Stimulated activated CD4-positive, alpha-beta T cell treated with anti-CD3 and anti-CD28 coated beads, Interleukin-4, amount 100 ng/mL, for 4 hours (primary cell): Measurements from ENCODE around the gene HS3ST3A1.

Source experiments
- DNase-seq, 2 experiments: peaks; one replicate each; pipeline ENCODE4 v3.0.0-alpha.2; 2020

Gene HS3ST3A1

DNA sequence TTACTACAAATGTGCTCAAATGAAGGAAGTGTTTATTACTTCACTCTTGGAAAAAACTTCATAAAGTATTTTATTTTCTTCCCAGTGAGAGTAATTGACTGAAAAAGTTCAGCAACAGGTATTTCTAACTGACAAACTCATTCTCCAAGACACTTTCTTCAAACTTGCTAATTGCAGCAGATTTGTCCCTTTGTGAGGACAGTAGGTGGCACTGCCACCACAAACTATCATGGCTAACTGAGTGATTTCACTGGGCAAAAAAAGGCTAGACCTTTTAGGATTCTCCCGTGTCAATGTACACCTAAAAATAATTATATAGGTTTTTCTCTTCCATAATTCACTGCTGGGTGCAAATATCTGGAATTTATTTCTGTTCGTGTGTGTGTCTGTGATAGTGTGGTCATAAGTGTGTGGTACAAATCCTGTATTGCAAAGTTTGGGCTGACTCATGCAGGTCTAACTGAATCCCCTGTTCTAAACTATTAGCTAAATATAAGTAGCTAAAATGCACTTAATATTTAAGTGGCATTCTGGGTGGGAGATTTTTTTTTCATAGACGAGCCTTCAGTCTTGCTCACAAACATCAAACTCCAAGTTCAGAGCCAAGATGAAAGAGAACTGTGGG is 3.9 kb downstream of the HS3ST3A1 start:
- peak; percentile 9 to 23 for DNase-seq

- no peak for DNase-seq
These were observed 5.3 kb downstream of the HS3ST3A1 start for GRCh38 chr17:13596241-13596923.

GRCh38 chr17:13595599-13595899 is 6.2 kb downstream of the HS3ST3A1 start:
- DNase-seq, result no peak

DNA sequence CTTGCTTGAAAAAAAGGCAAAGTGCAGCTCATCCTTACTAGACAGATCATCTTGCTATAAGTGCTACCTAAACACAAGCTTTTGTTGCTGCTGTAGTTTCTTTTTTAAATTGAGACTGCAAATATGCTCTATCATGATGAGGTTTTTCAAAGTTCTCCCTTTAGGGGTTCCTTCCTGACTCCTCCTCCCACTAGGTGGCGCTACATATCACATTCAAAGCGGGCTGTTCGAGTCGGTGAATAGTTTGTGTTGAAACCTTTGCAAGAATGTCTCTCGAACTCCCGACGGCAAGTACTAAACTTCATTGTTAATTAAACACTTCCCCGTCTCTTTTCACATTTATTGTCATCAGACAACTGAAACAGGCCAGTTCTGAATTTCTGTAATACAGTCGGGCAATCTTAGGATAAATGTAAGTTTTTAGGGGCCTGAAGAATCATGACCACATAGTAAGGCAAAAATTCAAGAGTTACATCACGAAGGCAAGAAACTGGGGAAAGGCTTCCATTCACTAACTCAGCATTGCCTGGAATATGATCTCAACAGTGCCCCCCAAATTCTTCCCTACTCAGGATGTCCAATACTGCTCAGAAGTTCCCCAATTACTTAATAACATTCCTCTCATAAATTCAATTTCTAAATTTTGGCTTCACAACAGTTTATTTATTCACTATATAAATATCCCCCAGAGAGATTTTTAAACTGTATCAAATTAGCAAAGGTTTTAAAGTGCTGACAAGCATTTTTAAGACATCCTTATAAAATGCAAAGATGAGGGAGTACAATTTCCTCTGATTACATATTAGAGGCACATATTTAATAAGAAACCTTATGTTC is 6.7 kb downstream of the HS3ST3A1 start:
- DNase-seq, result peak; percentile 69 to 71

DNA sequence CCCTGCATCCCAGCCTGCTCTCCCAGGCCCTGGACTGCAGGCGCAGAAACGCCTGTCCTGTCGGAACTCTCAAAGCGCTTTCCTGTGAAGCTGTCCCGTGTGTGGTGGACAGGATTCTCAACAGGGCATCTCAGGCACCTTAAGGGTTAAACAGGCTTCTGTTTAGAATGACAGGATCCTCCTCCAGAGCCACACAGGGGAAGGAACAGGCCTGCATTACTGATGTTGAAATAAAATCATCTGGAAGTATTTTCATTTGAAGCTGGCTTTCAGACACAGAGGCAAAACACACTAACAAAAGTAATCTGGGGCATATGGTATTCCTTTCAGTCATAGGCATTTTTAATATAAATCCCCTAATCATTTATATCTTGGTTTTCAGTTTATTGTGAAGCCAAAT is 7.4 kb downstream of the HS3ST3A1 start:
- no peak for DNase-seq

DNA sequence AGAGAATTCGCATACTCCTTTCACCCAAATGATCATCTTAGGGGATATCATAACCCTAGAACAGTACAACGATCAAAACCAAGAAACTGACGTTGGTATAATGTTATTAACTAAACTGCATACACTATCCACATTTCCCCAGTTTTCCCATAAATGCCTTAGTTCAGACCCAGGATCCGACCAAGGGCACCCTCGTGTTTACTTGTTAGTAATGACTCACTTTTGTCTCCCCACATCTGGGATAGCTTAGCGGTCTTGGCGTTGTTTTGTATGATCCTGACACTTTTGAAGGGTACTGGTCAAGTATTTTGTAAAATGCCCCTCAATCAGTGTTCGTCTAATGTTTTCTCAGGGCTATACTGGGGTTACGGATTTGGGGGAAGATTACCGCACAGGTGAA is 8.0 kb downstream of the HS3ST3A1 start:
- no peak for DNase-seq

- DNase-seq, result no peak
These were observed 8.5 kb downstream of the HS3ST3A1 start for GRCh38 chr17:13593021-13593751.

DNA sequence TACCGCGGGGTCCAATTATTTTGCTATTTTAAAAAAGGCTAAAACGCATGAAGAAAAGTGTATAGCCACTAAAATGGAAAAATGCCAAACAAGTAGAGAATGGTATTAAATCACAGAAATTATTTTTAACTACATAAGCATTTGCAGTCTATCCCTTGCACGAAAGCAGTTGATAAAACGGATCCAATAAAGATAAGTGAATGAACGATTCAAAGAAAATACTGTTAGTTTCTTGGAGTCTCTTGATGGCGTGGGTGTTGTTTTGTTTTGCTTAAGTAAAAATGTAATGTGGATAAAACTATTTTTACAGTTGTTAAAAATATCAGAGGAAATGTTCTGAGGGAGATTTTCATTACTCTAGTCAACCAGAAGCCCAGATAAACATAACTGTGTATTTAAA is 9.3 kb downstream of the HS3ST3A1 start:
- no peak for DNase-seq

DNA sequence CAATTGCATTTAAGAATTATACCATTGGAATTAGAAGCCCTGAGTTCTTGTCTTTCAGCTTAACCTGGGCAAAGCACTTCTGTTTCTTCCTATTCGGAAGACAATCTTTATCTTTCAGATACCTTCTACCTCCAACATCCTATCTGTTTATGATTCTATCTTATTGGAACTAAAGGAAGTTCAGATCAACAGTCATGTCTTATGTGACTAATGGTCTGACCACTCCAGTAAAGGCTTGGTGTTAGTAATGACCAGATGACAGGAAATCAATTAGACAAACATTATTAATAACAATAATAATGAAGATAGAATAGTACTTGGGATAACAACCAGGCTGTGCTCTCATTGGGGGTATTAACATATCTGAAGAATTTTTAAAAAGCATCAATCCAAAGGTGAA is 11.3 kb downstream of the HS3ST3A1 start:
- DNase-seq, result no peak

DNA sequence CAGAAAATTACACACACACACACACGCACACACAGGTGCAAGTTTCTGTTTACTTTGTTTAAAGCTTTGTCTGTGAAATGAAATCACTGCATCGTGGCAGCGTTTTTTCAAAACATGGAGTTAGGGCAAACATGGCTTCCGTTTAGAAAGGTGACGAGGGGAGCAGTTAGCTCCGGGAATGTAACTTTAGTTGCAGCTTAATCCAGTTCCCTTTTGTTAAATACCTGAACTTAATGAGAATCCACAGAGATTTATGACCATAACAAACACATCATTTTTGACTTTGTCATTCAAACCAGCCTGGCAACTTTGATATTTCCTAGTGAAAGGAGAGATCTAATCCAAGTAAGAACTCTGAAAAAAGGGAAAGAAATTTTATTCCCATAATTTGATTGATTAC is 12.1 kb downstream of the HS3ST3A1 start:
- no peak for DNase-seq

DNA sequence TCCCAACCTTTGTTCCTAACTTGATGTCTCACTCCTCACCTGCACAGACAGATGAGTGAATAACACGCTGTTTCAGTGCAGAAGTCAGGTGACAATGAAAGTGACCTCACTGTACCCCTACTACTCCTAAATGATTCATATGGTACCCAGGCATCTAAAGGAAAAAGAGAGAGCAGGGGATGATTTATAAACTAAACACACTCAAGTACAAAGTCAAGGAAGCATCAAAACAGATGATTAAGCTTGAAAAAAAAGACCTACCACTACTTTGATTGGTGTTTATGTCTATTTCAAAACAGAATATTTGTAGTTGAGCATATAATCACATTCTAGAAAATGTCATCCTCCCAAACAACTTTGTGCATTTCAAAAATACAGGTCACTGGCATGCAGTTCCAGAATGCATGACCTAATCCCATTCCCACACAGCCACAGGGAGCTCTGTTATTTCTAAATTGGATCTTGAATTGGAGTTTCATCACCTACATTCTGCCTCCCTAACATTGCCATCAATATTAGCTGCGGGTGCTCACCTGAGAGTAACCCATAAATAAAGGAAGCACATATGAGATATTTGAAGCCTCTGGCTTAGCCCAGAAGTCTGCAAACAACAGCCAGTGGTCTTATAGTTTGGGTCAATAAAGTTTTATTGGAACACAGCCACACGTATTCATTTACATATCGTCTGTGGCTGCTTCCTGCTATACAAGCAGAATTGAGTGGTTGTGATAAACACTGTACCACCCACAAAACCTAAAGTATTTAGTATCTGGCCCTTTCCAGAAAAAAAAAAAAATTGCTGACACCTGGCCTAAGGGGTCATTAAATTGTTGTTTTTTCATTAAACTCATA is 14.0 kb downstream of the HS3ST3A1 start:
- DNase-seq, result no peak

DNA sequence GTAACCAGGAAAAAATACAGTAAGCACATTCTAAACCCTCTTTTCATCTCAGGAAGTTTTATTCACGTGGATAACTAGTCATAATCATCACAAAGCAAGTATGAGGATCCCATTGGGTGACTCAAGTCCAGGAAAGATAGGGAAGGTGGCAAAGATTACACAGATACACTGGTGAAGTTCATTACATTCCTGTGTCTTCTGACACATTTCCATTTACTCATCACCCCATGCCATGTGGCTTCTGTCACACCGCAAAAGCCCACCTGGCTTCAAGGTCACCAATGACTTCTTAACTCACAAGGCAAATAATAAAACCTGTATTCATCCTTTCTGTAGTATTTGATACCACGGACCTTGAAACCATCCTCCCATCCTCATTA is 17.0 kb downstream of the HS3ST3A1 start:
- DNase-seq, result no peak

DNA sequence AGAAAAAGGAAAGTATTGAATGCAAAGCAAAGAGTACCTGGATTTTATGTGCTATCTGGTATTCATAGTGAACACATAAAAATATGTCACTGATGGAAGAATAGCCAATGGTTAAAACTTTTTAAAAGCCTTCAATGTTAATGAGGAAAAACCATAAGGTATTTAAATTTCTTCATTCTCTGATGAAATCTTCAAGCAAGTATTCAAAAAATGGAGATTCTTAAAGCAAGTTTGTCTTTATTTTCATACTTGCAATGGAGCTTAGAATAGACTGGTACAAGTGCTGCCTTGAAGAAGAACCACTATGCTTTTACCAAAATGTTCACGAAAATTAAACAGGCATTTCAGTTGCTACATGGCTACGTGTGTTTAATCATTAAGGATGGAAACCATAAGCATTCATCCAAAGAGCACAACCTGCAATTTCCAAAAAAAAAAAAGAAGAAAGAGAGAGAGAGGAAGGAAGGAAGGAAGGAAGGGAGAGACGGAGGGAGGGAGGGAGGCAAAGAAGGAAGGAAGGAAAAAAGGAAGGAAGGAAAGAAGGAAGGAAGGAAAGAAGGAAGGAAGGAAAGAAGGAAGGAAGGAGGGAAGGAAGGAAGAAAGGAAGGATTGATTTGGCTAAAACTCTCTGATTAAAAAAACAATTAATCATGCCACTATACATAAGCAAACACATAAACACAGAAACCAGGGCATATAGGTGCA is 17.6 kb downstream of the HS3ST3A1 start:
- DNase-seq, result no peak

GRCh38 chr17:13582776-13583547 is 18.8 kb downstream of the HS3ST3A1 start:
- no peak for DNase-seq

DNA sequence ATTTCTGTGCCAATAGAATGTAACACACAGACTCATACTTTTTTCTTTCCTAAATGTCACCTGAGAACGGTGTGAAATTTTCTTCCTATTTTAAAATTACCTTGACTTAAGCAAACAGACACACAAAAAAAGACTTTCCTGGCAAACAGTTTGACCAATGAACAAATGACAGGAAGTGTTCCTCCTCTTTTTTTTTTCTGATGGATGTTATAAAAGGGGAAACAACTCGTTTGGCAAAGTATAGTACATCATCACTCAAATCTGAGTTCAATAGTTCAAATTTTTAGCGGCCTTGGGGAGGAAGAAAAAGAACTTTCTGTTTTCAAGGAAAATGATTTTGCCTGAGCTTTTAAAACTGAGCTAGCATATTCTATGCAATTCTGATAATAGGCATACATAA is 19.8 kb downstream of the HS3ST3A1 start:
- no peak for DNase-seq

DNA sequence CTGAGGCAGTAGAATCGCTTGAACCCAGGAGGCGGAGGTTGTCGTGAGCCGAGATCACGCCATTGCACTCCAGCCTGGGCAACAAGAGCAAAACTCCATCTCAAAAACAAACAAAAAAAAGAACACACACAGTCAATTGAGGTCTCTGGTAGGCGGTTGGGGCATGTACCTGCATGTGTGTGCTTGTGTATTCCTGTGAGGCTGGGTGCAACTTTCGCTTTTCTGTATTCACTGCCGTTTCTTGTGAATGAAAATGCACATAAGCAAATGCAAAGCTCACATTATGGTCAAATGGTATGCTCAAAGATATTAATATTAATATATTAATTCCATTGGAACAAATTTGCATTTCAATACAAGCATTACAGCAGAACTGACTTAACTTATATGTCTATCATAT is 20.9 kb downstream of the HS3ST3A1 start:
- no peak for DNase-seq

- no peak for DNase-seq
These were observed 24.8 kb downstream of the HS3ST3A1 start for GRCh38 chr17:13576661-13577526.

- no peak for DNase-seq
These were observed 25.8 kb downstream of the HS3ST3A1 start for GRCh38 chr17:13575922-13576419.

DNA sequence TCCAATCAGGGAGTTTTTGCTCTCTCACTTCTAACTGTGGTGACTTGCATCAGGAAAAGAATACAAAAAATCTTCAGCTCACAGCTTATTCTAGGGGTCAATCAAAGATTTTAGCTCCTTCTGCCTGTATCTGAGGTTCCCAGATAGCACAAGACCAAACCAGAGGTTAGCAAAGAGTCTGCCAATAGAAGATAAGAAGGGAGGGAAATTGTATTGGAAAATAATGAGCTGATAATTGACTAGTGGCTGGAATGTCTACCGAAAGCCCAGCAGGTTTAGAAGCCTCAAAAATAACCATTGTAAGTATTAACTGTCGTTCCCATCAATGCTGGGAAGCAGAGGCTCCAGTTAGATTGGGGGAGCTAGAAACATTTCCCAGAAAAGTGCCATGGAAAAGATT is 26.3 kb downstream of the HS3ST3A1 start:
- no peak for DNase-seq

GRCh38 chr17:13572581-13572980 is 29.1 kb downstream of the HS3ST3A1 start:
- no peak for DNase-seq
